Cardiac fibroblast (primary cell): Measurements from ENCODE around the gene HOXB4.
A peak's percentile ranks its signal among the peaks of the same experiment; 100 is the strongest.

ENCODE experiments used
- DNase-seq, 2 donors: peaks; one replicate each; pipeline versions ENCODE4 v3.0.0 to v3.0.0-alpha.2; 2010; ENCODE audit warnings: low read depth in 2 of 2
- H3K4me3 ChIP-seq, 2 donors: replicated peaks in 1 of 2; 1 replicate in 1 of 2; 2 replicates in 1 of 2; pipeline ENCODE4 v1.5.1; 2011; ENCODE audit warnings: low read depth in 2 of 2, low read length in 2 of 2, mild to moderate bottlenecking in 2 of 2, moderate library complexity in 1 of 2
- CTCF ChIP-seq: IDR thresholded peaks from one replicate; pipeline ENCODE4 v1.5.1; 2011; ENCODE audit warnings: low read depth, mild to moderate bottlenecking, low read length, inconsistent platforms

HOXB4 gene

GRCh38 chr17:48563385-48563838, 14.7 kb downstream of the HOXB4 start:
- no peak for DNase-seq
- H3K4me3 ChIP-seq, result peak overlapping the region; percentile 11 to 56
- no peak for TF ChIP-seq CTCF

- DNase-seq, result no peak
- no peak overlapping the region for H3K4me3 ChIP-seq
- no peak for TF ChIP-seq CTCF
Observed at GRCh38 chr17:48562934-48563333, 15.2 kb downstream of the HOXB4 start.

DNA sequence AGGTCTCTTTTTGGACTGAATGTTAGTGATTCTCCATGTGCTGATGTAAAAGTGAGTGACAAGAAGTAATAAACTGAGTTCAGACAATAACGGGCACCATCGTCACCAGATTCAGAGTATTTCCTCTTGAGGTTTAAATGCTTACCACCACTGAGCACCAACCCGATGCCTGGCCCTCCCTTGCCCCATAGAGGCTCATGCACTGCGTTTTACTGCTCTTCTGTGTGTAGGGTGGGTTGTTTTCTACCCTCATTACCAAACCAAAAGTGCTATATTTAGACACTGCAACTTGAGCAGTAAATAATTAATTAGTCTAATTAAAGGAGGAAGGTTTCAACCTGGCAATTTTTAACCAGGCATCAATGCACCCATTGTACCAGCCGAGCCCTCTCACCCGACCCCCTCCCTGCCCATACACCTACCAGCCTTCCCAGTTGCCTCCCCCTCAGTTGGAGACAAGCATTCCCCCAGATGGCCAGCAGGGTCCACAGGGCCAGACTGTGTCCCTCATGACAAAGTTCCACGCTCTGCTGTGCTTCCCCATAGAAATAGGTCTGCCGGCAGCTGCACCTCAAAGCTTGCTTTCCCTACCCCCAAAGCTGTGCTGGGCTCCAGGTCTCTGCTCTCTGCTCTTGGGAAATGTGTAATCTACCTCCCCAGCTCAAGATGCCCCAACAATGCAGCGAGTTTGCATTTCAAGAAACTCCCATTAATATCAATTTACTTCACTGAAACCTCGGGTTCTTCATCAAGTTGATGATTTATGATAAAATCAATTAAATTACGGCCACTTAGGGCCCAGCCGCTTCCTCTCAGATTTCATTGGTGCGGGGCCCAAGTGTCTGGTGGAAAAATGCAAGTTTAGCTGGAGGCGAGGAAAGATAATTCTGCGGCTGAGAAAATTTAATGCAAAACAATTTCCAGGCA, 16.0 kb downstream of the HOXB4 start:
- DNase-seq, result no peak
- peak; percentile 42 for TF ChIP-seq CTCF
- no peak overlapping the region for H3K4me3 ChIP-seq

- no peak for DNase-seq
- no peak overlapping the region for H3K4me3 ChIP-seq
- TF ChIP-seq CTCF, result no peak
Observed at GRCh38 chr17:48559840-48560817, 18.0 kb downstream of the HOXB4 start.

- H3K4me3 ChIP-seq, result no peak overlapping the region
- TF ChIP-seq CTCF, result no peak
- no peak for DNase-seq
Observed at GRCh38 chr17:48559122-48559839, 18.9 kb downstream of the HOXB4 start.

DNA sequence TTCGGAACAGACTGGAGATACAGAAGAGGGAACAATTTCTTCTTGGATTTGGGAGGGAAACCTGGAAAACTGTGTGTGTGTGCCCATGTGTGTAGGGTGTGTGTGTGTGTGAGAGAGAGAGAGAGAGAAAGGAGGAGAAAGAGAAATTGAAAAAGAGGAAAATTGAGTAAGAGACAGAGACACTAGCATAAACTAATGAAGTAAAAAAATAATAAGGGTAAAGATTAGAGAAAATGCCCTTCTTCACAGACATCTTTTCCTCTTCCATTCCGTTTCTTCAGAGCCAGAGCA, 19.4 kb downstream of the HOXB4 start:
- DNase-seq, result no peak
- TF ChIP-seq CTCF, result no peak
- H3K4me3 ChIP-seq, result no peak overlapping the region
